Right cardiac atrium (tissue), 5 donors: ENCODE measurements around the gene NCKAP5. TPM values are rescaled to one million over a fixed set of nuclear protein-coding genes. Genes with fewer than 3 reads are reported as not detected.

ENCODE experiments used
- ATAC-seq, 2 donors: fragments of 200-7000 bp; cut with Tn5 transposase; one replicate each; pipeline versions ENCODE4 v1.8.0 to v1.9.1; 2020; ENCODE audit warnings: moderate library complexity in 2 of 2, mild to moderate bottlenecking in 1 of 2
- DNase-seq, 3 donors: peaks; one replicate each; pipeline ENCODE4 v3.0.0-alpha.2; 2020
- H3K27ac ChIP-seq: one replicate; pipeline ENCODE4 v1.5.1; 2013; ENCODE audit warnings: mild to moderate bottlenecking, low read length, control low read depth, moderate library complexity
- H3K27me3 ChIP-seq: one replicate; pipeline ENCODE4 v1.6.1; 2013; ENCODE audit not compliant: control insufficient read depth, insufficient read depth
- H3K4me1 ChIP-seq: one replicate; pipeline ENCODE4 v1.6.1; 2013; ENCODE audit warnings: low read length; ENCODE audit not compliant: control insufficient read depth, insufficient read depth
- H3K4me3 ChIP-seq: one replicate; pipeline ENCODE4 v1.5.1; 2013; ENCODE audit warnings: low read length, control low read depth
- H3K9me3 ChIP-seq: one replicate; pipeline ENCODE4 v1.6.1; 2013; ENCODE audit warnings: low read length; ENCODE audit not compliant: control insufficient read depth
- WGBS: extraction: QIAGEN DNeasy Blood & Tissue Kit; methylation state at CpG from one replicate; pipeline ENCODE4 v1.1.7; 2013; 5-methylcytosine and 5-hydroxymethylcytosine counted together
- intact Hi-C, 4 donors: fragments of 100-400 bp; cut with DNase I; formaldehyde crosslinking; loops; one replicate each; pipeline versions ENCODE4 v1.11.0 to v1.14.0; 2022 to 2023
- polyA plus RNA-seq: library from polyadenylated mRNA; stranded (reverse); fragments of 200-250 nt; gene quantifications from one replicate; pipeline ENCODE4 v1.2.3, GENCODE V29; 2013
- total RNA-seq, 4 donors: library from RNA; stranded (reverse); fragmentation: NEBNext Ultra II Directional; extraction: Animal tissue kit (Norgen Biotek cat#: 25700); gene quantifications; one replicate each; pipeline ENCODE4 v1.2.1, GENCODE V29; 2021
- donor health status: healthy with polysubstance abuse.
- donor health status: DM: no; HTN: yes; CAD: no.
- donor health status: DM: no; HTN: no; CAD: no.
- donor health status: DM: no; HTN: yes; CAD: no; lungs with severe emphysema.
- donor health status: DM: yes; HTN: yes; CAD: no.

NCKAP5 gene
- total and polyA plus RNA-seq, 5 donors, result 3.8 to 11.1 (median 7.3) TPM

GRCh38 chr2:133044556-133044955 lies 523.7 kb downstream of the NCKAP5 start:
- H3K4me1 ChIP-seq, result no peaks in the 10 kb centered on the region
- H3K27ac ChIP-seq, result no peak overlapping the region
- ATAC-seq (no peak), DNase-seq (no peak)
- no peaks in the 10 kb centered on the region for H3K27me3 ChIP-seq
- H3K9me3 ChIP-seq, result no peaks in the 10 kb centered on the region
- intact Hi-C loops, result no loop called here
- 87% methylated on average over 4 of the region's 4 CpGs for WGBS
- H3K4me3 ChIP-seq, result no peak overlapping the region

- intact Hi-C loops, result no loop called here
- Histone ChIP-seq H3K4me1 (no peaks in the 10 kb centered on the region), H3K9me3 (no peaks in the 10 kb centered on the region), H3K4me3 (no peak overlapping the region), H3K27ac (no peak overlapping the region), H3K27me3 (no peaks in the 10 kb centered on the region)
- 82% methylated on average over 4 of the region's 4 CpGs for WGBS
- ATAC-seq (no peak), DNase-seq (no peak)
Measured at GRCh38 chr2:133040170-133040569, 528.1 kb downstream of the NCKAP5 start.

GRCh38 chr2:133039531-133039930 lies 528.7 kb downstream of the NCKAP5 start:
- WGBS, result 93% methylated on average over 1 of the region's 1 CpG
- Histone ChIP-seq H3K9me3 (no peaks in the 10 kb centered on the region), H3K4me3 (no peak overlapping the region), H3K27me3 (no peaks in the 10 kb centered on the region), H3K4me1 (no peaks in the 10 kb centered on the region), H3K27ac (no peak overlapping the region)
- ATAC-seq, result no peak
- intact Hi-C loops, result no loop called here
- DNase-seq, result no peak

- Histone ChIP-seq H3K27ac (no peak overlapping the region), H3K9me3 (no peaks in the 10 kb centered on the region), H3K4me3 (no peak overlapping the region), H3K4me1 (no peaks in the 10 kb centered on the region), H3K27me3 (no peaks in the 10 kb centered on the region)
- ATAC-seq (no peak), DNase-seq (no peak)
- WGBS, result 59% methylated on average over 6 of the region's 6 CpGs
- intact Hi-C loops, result no loop called here
Measured at GRCh38 chr2:133026536-133027177, 541.6 kb downstream of the NCKAP5 start.

GRCh38 chr2:133025004-133025403 lies 543.3 kb downstream of the NCKAP5 start:
- Histone ChIP-seq H3K9me3 (no peaks in the 10 kb centered on the region), H3K27me3 (no peaks in the 10 kb centered on the region), H3K27ac (no peak overlapping the region), H3K4me1 (no peaks in the 10 kb centered on the region), H3K4me3 (no peak overlapping the region)
- DNase-seq (no peak), ATAC-seq (no peak)
- intact Hi-C loops, result no loop called here
- 82% methylated on average over 3 of the region's 3 CpGs for WGBS

GRCh38 chr2:133012847-133013734 lies 555.2 kb downstream of the NCKAP5 start:
- Histone ChIP-seq H3K27me3 (no peaks in the 10 kb centered on the region), H3K4me3 (no peak overlapping the region), H3K4me1 (no peaks in the 10 kb centered on the region), H3K27ac (no peak overlapping the region), H3K9me3 (no peaks in the 10 kb centered on the region)
- intact Hi-C loops, result no loop called here
- 66% methylated on average over 6 of the region's 6 CpGs for WGBS
- no peak for DNase-seq
- no peak for ATAC-seq

- H3K27ac ChIP-seq, result no peak overlapping the region
- 86% methylated on average over 5 of the region's 5 CpGs for WGBS
- intact Hi-C loops, result no loop called here
- ATAC-seq (no peak), DNase-seq (no peak)
- no peaks in the 10 kb centered on the region for H3K9me3 ChIP-seq
- no peak overlapping the region for H3K4me3 ChIP-seq
- H3K27me3 ChIP-seq, result no peaks in the 10 kb centered on the region
- H3K4me1 ChIP-seq, result no peaks in the 10 kb centered on the region
Measured at GRCh38 chr2:133004623-133005022, 563.6 kb downstream of the NCKAP5 start.

GRCh38 chr2:132999421-132999820 lies 568.8 kb downstream of the NCKAP5 start:
- Histone ChIP-seq H3K27ac (no peak overlapping the region), H3K9me3 (no peaks in the 10 kb centered on the region), H3K4me3 (no peak overlapping the region), H3K4me1 (no peaks in the 10 kb centered on the region), H3K27me3 (no peaks in the 10 kb centered on the region)
- ATAC-seq (no peak), DNase-seq (no peak)
- intact Hi-C loops, result no loop called here
- WGBS, result 80% methylated on average over 2 of the region's 2 CpGs

- H3K27ac ChIP-seq, result no peak overlapping the region
- no peak overlapping the region for H3K4me3 ChIP-seq
- no peak for DNase-seq
- no peaks in the 10 kb centered on the region for H3K4me1 ChIP-seq
- no peaks in the 10 kb centered on the region for H3K9me3 ChIP-seq
- no peaks in the 10 kb centered on the region for H3K27me3 ChIP-seq
- intact Hi-C loops, result no loop called here
- no peak for ATAC-seq
Measured at GRCh38 chr2:132998221-132998620, 570.0 kb downstream of the NCKAP5 start.

GRCh38 chr2:132991471-132992045 lies 576.7 kb downstream of the NCKAP5 start:
- DNase-seq (no peak), ATAC-seq (no peak)
- no peak overlapping the region for H3K27ac ChIP-seq
- no peak overlapping the region for H3K4me3 ChIP-seq
- H3K27me3 ChIP-seq, result no peaks in the 10 kb centered on the region
- H3K9me3 ChIP-seq, result no peaks in the 10 kb centered on the region
- intact Hi-C loops, result no loop called here
- no peaks in the 10 kb centered on the region for H3K4me1 ChIP-seq
- 81% methylated on average over 8 of the region's 8 CpGs for WGBS

- no peaks in the 10 kb centered on the region for H3K4me1 ChIP-seq
- no peaks in the 10 kb centered on the region for H3K9me3 ChIP-seq
- 76% methylated on average over 2 of the region's 2 CpGs for WGBS
- no peak overlapping the region for H3K4me3 ChIP-seq
- no peaks in the 10 kb centered on the region for H3K27me3 ChIP-seq
- H3K27ac ChIP-seq, result no peak overlapping the region
- intact Hi-C loops, result no loop called here
- no peak for DNase-seq
- ATAC-seq, result no peak
Measured at GRCh38 chr2:132984731-132985130, 583.5 kb downstream of the NCKAP5 start.
